GM21381 (cell line): ENCODE measurements around the gene SPTY2D1.
A peak's percentile ranks its signal among the peaks of the same experiment; 100 is the strongest.
"Not testable (repeated sequence)": the region's sequence is repeated elsewhere in the genome, so short reads cannot be mapped to it uniquely, and the experiment has no call there.

Source experiments
- ATAC-seq: cut with Tn5 transposase; IDR thresholded peaks from one replicate; pipeline ENCODE4 v1.9.1; 2021; ENCODE audit warnings: mild to moderate bottlenecking, moderate library complexity; ENCODE audit not compliant: unreplicated experiment

Gene SPTY2D1

GRCh38 chr11:18618342-18619025, 15.7 kb downstream of the SPTY2D1 start:
- no peak for ATAC-seq

- peak; percentile 41 for ATAC-seq
Observed at GRCh38 chr11:18617688-18618341, 16.3 kb downstream of the SPTY2D1 start.

GRCh38 chr11:18615628-18616392, 18.3 kb downstream of the SPTY2D1 start:
- peak; percentile 81 for ATAC-seq

GRCh38 chr11:18614667-18615066, 19.5 kb downstream of the SPTY2D1 start:
- ATAC-seq, result no peak

- ATAC-seq, result no peak
Observed at GRCh38 chr11:18612394-18612793, 21.7 kb downstream of the SPTY2D1 start.

- no peak for ATAC-seq
Observed at GRCh38 chr11:18611196-18611595, 22.9 kb downstream of the SPTY2D1 start.

- no peak for ATAC-seq
Observed at GRCh38 chr11:18608376-18608775, 25.8 kb downstream of the SPTY2D1 start.

GRCh38 chr11:18600915-18601569, 33.1 kb downstream of the SPTY2D1 start:
- no peak for ATAC-seq

GRCh38 chr11:18599739-18600230, 34.4 kb downstream of the SPTY2D1 start, which contains the start of gene MISFA:
Gene MISFA (plus strand): TSS chr11:18599789. CDS start chr11:18599929, 140 bp downstream.
- ATAC-seq, result no peak

- ATAC-seq, result no peak
Observed at GRCh38 chr11:18594999-18595749, 39.0 kb downstream of the SPTY2D1 start.

GRCh38 chr11:18594088-18594487, 40.1 kb downstream of the SPTY2D1 start:
- not testable (repeated sequence) for ATAC-seq

- no peak for ATAC-seq
Observed at GRCh38 chr11:18590571-18590970, 43.6 kb downstream of the SPTY2D1 start.

- peak; percentile 72 for ATAC-seq
Observed at GRCh38 chr11:18588297-18589252, 45.6 kb downstream of the SPTY2D1 start, which contains the start of gene UEVLD. Gene UEVLD (minus strand): TSS chr11:18588734. CDS start chr11:18588654, 80 bp downstream.

GRCh38 chr11:18581825-18582224, 52.3 kb downstream of the SPTY2D1 start:
- ATAC-seq, result no peak

- ATAC-seq, result no peak
Observed at GRCh38 chr11:18580113-18580766, 53.9 kb downstream of the SPTY2D1 start.

- ATAC-seq, result peak; percentile 73
Observed at GRCh38 chr11:18578975-18579598, 55.1 kb downstream of the SPTY2D1 start.

GRCh38 chr11:18575361-18575760, 58.8 kb downstream of the SPTY2D1 start:
- no peak for ATAC-seq

- ATAC-seq, result no peak
Observed at GRCh38 chr11:18567081-18567480, 67.1 kb downstream of the SPTY2D1 start.
